NB4 (cell line): ENCODE data around the gene CTF1.

Experiments used
- DNase-seq: peaks from one replicate; pipeline ENCODE4 v3.0.0; 2010; ENCODE audit warnings: low read depth
- H3K4me3 ChIP-seq: one replicate; pipeline ENCODE4 v1.5.1; 2011; ENCODE audit warnings: mild to moderate bottlenecking, low read depth, low read length, moderate library complexity
- MAX ChIP-seq: IDR thresholded peaks from 2 replicates; pipeline ENCODE4 v1.6.1; 2011; ENCODE audit warnings: low read depth, low read length
- MYC ChIP-seq: IDR thresholded peaks from 2 replicates; pipeline ENCODE4 v1.6.1; 2011; ENCODE audit warnings: low read depth, low read length
- POLR2A ChIP-seq: IDR thresholded peaks from 2 replicates; pipeline ENCODE4 v1.6.1; 2011; ENCODE audit warnings: mild to moderate bottlenecking; ENCODE audit not compliant: insufficient read length; ENCODE audit errors: extremely low read depth
- TF ChIP-seq, protein P1 (sequence below): IDR thresholded peaks from one replicate; pipeline ENCODE4 v1.5.1; 2012; ENCODE audit warnings: low read depth, low read length

Gene CTF1

DNA sequence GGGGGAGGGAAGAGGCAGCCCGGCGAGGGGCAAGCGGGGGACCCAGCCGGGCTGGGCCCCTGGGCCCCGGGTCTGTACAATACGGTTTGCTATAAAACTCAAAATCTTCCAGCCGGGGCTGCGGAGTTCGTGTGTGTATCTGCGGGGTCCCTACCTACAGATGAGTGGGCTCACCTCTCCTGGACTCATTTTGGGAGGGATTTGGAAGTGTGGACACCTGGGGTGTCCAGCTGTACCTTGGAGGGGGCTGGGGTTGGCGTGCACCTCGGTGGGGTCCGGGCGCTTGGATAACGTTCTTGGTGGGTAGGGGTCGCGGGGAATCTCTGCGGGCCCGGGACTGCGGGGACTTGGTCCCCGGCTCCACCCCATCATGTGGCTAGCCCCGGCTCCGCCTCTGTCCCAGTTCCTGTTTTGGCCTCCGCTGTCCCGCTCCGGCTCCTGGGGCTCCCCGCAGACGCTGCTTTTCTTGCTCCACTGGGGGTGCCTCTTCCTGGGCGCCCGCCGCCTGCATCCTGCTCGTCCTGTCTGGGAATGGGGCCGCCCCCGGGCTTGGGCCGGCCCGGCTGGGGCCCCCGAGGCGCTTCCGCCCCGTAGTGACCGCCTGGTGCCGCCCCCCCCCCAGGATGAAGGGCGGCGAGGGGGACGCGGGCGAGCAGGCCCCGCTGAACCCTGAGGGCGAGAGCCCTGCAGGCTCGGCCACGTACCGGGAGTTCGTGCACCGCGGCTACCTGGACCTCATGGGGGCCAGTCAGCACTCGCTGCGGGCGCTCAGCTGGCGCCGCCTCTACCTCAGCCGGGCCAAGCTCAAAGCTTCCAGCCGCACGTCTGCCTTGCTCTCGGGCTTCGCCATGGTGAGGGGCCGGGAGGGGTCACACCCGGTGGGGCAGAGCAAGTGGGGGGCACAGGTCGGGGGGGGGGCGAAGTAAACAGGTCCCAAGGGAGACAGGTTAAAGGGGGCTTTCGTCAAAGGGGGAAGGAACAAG lies 52.5 kb downstream of the CTF1 start, which contains the start of gene ORAI3:
Gene ORAI3, plus strand, starts transcription at position 402 of the 983 bp plus-strand sequence. Its CDS starts 222 bp downstream, at position 624.
- peak; percentile 69 for TF ChIP-seq POLR2A
- TF ChIP-seq MAX: peak; percentile 10; the same call in 1 of the 2 replicates
- 0 out of 2 replicates have a peak, but pooled peaks have one; percentile 13 for TF ChIP-seq MYC
- TF ChIP-seq, protein P1, sequence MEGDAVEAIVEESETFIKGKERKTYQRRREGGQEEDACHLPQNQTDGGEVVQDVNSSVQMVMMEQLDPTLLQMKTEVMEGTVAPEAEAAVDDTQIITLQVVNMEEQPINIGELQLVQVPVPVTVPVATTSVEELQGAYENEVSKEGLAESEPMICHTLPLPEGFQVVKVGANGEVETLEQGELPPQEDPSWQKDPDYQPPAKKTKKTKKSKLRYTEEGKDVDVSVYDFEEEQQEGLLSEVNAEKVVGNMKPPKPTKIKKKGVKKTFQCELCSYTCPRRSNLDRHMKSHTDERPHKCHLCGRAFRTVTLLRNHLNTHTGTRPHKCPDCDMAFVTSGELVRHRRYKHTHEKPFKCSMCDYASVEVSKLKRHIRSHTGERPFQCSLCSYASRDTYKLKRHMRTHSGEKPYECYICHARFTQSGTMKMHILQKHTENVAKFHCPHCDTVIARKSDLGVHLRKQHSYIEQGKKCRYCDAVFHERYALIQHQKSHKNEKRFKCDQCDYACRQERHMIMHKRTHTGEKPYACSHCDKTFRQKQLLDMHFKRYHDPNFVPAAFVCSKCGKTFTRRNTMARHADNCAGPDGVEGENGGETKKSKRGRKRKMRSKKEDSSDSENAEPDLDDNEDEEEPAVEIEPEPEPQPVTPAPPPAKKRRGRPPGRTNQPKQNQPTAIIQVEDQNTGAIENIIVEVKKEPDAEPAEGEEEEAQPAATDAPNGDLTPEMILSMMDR: no peak
- H3K4me3 ChIP-seq: peak within 1 kb of the TSS; percentile 83
- DNase-seq: peak; percentile 88

GRCh38 chr16:30949650-30950515 lies 53.5 kb downstream of the CTF1 start:
- DNase-seq: peak; percentile 94
- H3K4me3 ChIP-seq: peak overlapping the region; percentile 83
- TF ChIP-seq, protein P1: peak; percentile 11
- TF ChIP-seq POLR2A (peak; percentile 55), MYC (peak; percentile 76), MAX (peak; percentile 45)

DNA sequence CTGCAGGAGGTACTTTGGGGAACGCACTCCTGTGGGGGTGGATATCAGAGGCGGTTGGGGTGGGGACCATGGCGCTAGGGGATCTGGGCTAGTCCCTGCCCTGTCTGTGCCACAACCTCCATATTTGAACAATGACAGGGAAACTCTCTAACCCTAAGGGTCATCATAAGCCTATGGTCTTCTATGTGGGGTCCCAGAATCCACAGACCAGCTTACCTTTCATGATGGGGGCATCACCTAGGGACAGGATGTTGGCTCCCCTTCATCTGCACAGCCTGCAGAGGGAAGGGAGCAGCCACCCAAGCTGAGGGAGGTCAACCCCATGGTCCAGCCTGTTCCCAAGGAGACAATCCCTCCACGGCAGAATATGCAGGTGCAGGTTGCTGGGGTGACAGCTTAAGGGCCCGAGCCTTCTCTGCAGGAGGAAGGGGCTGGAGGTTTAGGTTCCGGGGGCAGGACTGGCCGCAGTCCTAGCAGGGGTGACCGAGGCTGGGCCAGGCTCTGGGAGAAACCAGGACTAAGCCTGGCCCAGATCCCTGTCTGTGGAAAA lies 54.2 kb downstream of the CTF1 start:
- DNase-seq: no peak
- TF ChIP-seq MAX (no peak), MYC (no peak)
- H3K4me3 ChIP-seq: peak overlapping the region; percentile 83

DNA sequence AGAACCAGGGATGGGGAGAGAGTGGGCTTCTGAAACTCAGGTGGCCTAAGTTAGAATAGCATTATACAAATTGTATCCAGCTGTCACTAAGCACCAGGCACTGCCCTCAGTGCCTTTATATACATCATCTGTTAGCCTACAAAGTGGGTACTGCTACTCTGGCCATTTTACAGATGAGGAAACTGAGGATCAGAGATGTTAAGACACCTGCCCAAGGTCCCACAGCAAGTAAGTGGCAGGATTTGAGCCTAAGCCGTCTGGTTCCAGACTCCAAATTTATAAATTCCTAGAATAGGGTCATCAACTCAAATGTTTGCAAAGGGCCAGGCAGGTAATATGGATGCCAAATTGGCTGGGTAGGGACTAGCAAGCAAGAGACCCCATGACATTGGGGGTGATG lies 54.8 kb downstream of the CTF1 start:
- no peak for DNase-seq
- H3K4me3 ChIP-seq: no peak overlapping the region
- TF ChIP-seq POLR2A (no peak), MYC (no peak), MAX (no peak)
- TF ChIP-seq, protein P1: no peak

DNA sequence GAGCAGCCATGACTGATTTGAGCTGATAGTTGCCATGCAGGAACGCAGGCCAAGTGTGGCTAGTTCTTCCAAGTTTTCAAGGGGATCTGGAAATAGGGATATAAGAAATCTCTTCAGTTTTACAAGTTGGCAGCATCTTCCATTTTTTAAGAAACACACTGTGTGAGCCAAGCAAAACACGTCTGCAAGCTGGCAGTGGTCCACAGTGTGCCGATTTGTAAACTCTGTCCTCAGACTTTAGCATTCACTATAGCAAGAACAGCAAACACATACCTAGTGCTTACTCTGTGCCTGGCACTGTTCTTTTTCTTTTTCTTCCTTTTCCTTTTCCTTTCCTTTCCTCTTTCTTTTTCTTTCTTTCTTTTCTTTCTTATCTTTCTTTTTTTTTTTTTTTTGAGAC lies 55.3 kb downstream of the CTF1 start:
- no peak for DNase-seq
- TF ChIP-seq POLR2A (no peak), MYC (no peak)

DNA sequence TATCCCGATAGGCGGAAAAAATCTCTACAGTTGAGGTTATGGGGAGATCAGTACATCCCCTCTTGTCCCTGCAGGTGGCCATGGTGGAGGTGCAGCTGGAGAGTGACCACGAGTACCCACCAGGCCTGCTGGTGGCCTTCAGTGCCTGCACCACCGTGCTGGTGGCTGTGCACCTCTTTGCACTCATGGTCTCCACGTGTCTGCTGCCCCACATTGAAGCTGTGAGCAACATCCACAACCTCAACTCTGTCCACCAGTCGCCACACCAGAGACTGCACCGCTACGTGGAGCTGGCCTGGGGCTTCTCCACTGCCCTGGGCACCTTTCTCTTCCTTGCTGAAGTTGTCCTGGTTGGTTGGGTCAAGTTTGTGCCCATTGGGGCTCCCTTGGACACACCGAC lies 56.7 kb downstream of the CTF1 start:
- H3K4me3 ChIP-seq: no peak overlapping the region
- no peak for TF ChIP-seq MYC
- TF ChIP-seq, protein P1: no peak
- no peak for TF ChIP-seq MAX
- TF ChIP-seq POLR2A: no peak
- no peak for DNase-seq

More for the DNA sequence above, 55.3 kb downstream of the CTF1 start:
- no peak overlapping the region for H3K4me3 ChIP-seq
